GM21423 (cell line): ENCODE results near the gene MORC2.

Source experiments
- ATAC-seq: cut with Tn5 transposase; IDR thresholded peaks from one replicate; pipeline ENCODE4 v1.9.1; 2021; ENCODE audit warnings: mild to moderate bottlenecking, moderate library complexity; ENCODE audit not compliant: unreplicated experiment

Gene MORC2

GRCh38 chr22:30889996-30890480, 78.5 kb downstream of the MORC2 start:
- no peak for ATAC-seq

GRCh38 chr22:30889268-30889995, 79.1 kb downstream of the MORC2 start:
- ATAC-seq, result no peak

GRCh38 chr22:30887861-30888260, 80.7 kb downstream of the MORC2 start:
- ATAC-seq, result no peak

GRCh38 chr22:30887453-30887852, 81.1 kb downstream of the MORC2 start:
- ATAC-seq, result no peak

- ATAC-seq, result no peak
Measured at GRCh38 chr22:30885591-30885990, 83.0 kb downstream of the MORC2 start.

- ATAC-seq, result no peak
Measured at GRCh38 chr22:30885001-30885366, 83.6 kb downstream of the MORC2 start.

GRCh38 chr22:30884211-30885000, 84.2 kb downstream of the MORC2 start:
- no peak for ATAC-seq

GRCh38 chr22:30883586-30884145, 84.9 kb downstream of the MORC2 start:
- no peak for ATAC-seq

- no peak for ATAC-seq
Measured at GRCh38 chr22:30882974-30883533, 85.5 kb downstream of the MORC2 start.

GRCh38 chr22:30882184-30882717, 86.3 kb downstream of the MORC2 start:
- no peak for ATAC-seq

GRCh38 chr22:30881361-30882183, 87.0 kb downstream of the MORC2 start:
- ATAC-seq, result no peak

GRCh38 chr22:30880847-30881246, 87.7 kb downstream of the MORC2 start:
- no peak for ATAC-seq

- ATAC-seq, result no peak
Measured at GRCh38 chr22:30880181-30880601, 88.4 kb downstream of the MORC2 start.

GRCh38 chr22:30879415-30879797, 89.2 kb downstream of the MORC2 start:
- no peak for ATAC-seq

GRCh38 chr22:30878516-30879414, 89.8 kb downstream of the MORC2 start:
- ATAC-seq, result no peak

GRCh38 chr22:30877662-30878515, 90.7 kb downstream of the MORC2 start:
- no peak for ATAC-seq

GRCh38 chr22:30876915-30877553, 91.5 kb downstream of the MORC2 start:
- ATAC-seq, result no peak

GRCh38 chr22:30876221-30876751, 92.3 kb downstream of the MORC2 start:
- ATAC-seq, result no peak
